C4-2B (cell line): ENCODE measurements around the gene PRKAG2.

Experiments
- H3K27ac ChIP-seq: fragments of 450-650 bp; 2 replicates; pipeline ENCODE4 v1.5.1; 2017
- ZFX ChIP-seq: fragments of 450-650 bp; IDR thresholded peaks from 2 replicates; pipeline ENCODE4 v1.6.1; 2017
- TF ChIP-seq, protein P1 (sequence below): fragments of 450-650 bp; conservative IDR thresholded peaks from 2 replicates; pipeline ENCODE4 v1.5.1; 2017; ENCODE audit warnings: mild to moderate bottlenecking

The PRKAG2 gene

DNA sequence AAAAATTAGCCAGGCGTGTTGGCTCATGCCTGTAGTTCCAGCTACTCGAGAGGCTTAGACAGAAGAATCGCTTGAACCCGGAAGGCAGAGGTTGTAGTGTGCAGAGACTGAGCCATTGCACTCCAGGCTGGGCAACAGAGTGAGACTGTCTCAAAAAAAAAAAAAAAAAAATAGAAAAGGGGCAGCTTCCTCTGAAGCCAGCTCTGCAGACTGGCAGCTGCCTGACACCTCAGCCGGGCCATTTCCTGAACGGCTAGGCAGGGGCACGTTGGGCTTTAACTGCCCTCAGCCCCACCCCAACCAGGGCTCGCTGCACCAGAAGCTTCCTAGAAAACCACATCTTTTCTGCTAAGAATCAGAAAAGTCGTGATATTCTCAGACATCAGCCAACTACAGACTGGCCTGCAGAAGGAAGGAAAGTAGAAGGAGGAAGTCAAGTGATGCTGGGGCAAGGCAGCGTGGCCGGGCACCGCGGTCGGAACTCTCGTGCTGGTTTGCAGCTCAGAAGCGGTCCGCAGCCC, 38.0 kb downstream of the PRKAG2 start:
- no peak for TF ChIP-seq ZFX
- TF ChIP-seq, protein P1, sequence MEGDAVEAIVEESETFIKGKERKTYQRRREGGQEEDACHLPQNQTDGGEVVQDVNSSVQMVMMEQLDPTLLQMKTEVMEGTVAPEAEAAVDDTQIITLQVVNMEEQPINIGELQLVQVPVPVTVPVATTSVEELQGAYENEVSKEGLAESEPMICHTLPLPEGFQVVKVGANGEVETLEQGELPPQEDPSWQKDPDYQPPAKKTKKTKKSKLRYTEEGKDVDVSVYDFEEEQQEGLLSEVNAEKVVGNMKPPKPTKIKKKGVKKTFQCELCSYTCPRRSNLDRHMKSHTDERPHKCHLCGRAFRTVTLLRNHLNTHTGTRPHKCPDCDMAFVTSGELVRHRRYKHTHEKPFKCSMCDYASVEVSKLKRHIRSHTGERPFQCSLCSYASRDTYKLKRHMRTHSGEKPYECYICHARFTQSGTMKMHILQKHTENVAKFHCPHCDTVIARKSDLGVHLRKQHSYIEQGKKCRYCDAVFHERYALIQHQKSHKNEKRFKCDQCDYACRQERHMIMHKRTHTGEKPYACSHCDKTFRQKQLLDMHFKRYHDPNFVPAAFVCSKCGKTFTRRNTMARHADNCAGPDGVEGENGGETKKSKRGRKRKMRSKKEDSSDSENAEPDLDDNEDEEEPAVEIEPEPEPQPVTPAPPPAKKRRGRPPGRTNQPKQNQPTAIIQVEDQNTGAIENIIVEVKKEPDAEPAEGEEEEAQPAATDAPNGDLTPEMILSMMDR: no peak
- no peak overlapping the region for H3K27ac ChIP-seq

DNA sequence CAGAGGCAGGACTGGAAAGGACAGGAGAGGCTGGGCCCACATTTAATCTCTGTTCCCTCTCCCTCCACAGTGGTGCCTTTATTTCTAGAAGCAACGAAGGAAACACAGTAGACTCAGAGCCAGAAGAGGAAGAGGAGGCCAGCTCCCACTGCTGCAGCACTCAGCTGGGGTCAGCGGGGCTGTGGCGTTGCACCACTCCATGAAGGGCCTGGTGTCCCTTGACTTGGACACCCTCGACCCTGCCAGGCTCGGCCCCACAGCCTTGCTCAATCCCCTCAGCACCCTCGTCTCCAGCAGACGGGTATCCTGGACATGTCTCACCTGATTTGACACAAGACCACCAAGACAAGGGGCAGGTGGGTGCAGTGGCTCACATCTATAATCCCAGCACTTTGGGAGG, 38.8 kb downstream of the PRKAG2 start:
- no peak for TF ChIP-seq ZFX
- TF ChIP-seq, protein P1: no peak
- no peak overlapping the region for H3K27ac ChIP-seq

DNA sequence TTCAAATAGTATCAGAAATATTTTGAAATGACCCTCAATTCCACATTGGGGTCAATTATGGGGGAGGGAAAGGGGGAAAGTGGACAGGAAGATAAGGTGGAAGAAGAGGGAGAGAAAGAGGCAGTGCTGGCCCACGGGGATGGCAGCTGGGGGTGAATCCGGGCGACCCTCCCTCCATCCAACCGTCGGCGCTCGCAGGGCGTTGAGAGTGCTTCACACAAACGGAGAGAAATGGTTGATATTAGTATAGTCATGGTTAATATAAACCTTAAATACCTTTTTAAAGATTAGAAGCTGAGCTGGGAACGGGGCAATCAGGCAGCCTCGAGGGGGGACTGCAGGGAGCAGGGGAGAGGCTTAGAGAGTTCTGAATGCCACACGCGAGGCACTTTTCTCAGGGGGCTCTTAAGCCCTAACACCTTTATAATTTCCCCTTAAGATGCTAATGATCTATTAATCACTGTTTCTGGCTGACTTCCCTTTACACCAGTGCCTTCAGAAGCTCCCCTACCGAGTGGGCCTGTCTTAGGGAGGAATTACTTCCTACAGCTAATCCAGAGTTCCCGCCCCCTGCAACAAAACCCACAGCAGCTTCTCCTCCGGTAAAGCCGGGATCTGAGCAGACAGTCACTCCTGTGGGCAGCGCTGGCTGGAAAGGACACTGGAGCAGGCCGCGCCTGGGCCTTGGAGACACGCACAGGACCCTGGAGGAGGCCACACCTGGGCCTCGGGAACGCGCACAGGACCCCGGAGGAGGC, 39.5 kb downstream of the PRKAG2 start:
- TF ChIP-seq ZFX: no peak
- TF ChIP-seq, protein P1: no peak
- H3K27ac ChIP-seq: no peak overlapping the region

- TF ChIP-seq, protein P1: no peak
- TF ChIP-seq ZFX: no peak
- no peak overlapping the region for H3K27ac ChIP-seq
Observed at GRCh38 chr7:151836927-151837205, 40.0 kb downstream of the PRKAG2 start.

- H3K27ac ChIP-seq: no peak overlapping the region
- TF ChIP-seq ZFX: no peak
- TF ChIP-seq, protein P1: no peak
Observed at GRCh38 chr7:151836191-151836926, 40.6 kb downstream of the PRKAG2 start.

GRCh38 chr7:151835636-151836035, 41.3 kb downstream of the PRKAG2 start:
- H3K27ac ChIP-seq: no peak overlapping the region

More at GRCh38 chr7:151835636-151836035, 41.3 kb downstream of the PRKAG2 start:
- TF ChIP-seq ZFX: no peak
- TF ChIP-seq, protein P1: no peak
